GM23338 (cell line): Measurements from ENCODE around the gene KLHL6. TPM values are rescaled to one million over a fixed set of nuclear protein-coding genes. Genes with fewer than 3 reads are reported as not detected.

Source experiments
- ATAC-seq: fragments of 200-7000 bp; cut with Tn5 transposase; 3 replicates; pipeline ENCODE4 v1.9.1; 2020
- DNase-seq: peaks from one replicate; pipeline ENCODE4 v3.0.0-alpha.2; 2015; ENCODE audit warnings: low spot score
- H2AFZ ChIP-seq: fragments of 200-600 bp; sonication (generic); 2 replicates; pipeline ENCODE4 v1.8.0; 2016; ENCODE audit warnings: antibody characterized with exemption, mild to moderate bottlenecking, moderate library complexity
- H3F3A ChIP-seq: fragments of 200-600 bp; sonication (generic); replicated peaks from 2 replicates; pipeline ENCODE4 v1.8.0; 2017; ENCODE audit warnings: antibody characterized with exemption, mixed run types, low read depth
- H3K27ac ChIP-seq: fragments of 200-600 bp; sonication (generic); 2 replicates; pipeline ENCODE4 v1.6.1; 2016; ENCODE audit warnings: low read depth
- H3K27me3 ChIP-seq: fragments of 200-600 bp; sonication (generic); 2 replicates; pipeline ENCODE4 v1.8.0; 2016; ENCODE audit warnings: mild to moderate bottlenecking, mixed run types, moderate library complexity; ENCODE audit not compliant: insufficient read depth
- H3K36me3 ChIP-seq: fragments of 200-600 bp; sonication (generic); 2 replicates; pipeline ENCODE4 v1.8.0; 2016; ENCODE audit warnings: mild to moderate bottlenecking; ENCODE audit not compliant: insufficient read depth
- H3K4me1 ChIP-seq: fragments of 200-600 bp; sonication (generic); 2 replicates; pipeline ENCODE4 v1.8.0; 2016; ENCODE audit warnings: mild to moderate bottlenecking, moderate library complexity; ENCODE audit not compliant: insufficient read depth
- H3K4me2 ChIP-seq: fragments of 200-600 bp; sonication (generic); 2 replicates; pipeline ENCODE4 v1.7.1; 2017; ENCODE audit warnings: mixed run types
- H3K4me3 ChIP-seq: fragments of 200-600 bp; sonication (generic); 2 replicates; pipeline ENCODE4 v1.6.1; 2016; ENCODE audit warnings: mixed run types
- H3K79me2 ChIP-seq: fragments of 200-600 bp; sonication (generic); replicated peaks from 2 replicates; pipeline ENCODE4 v1.8.0; 2017; ENCODE audit warnings: mild to moderate bottlenecking; ENCODE audit not compliant: insufficient read depth
- H3K9me2 ChIP-seq: fragments of 200-600 bp; sonication (generic); 2 replicates; pipeline ENCODE4 v1.8.0; 2017; ENCODE audit not compliant: insufficient read depth
- H4K20me1 ChIP-seq: fragments of 200-600 bp; sonication (generic); replicated peaks from 2 replicates; pipeline ENCODE4 v1.8.0; 2017; ENCODE audit warnings: mild to moderate bottlenecking; ENCODE audit not compliant: insufficient read depth
- H3K27ac Mint-ChIP-seq: 2 replicates; pipeline ENCODE4 v1.8.0; 2020; ENCODE audit warnings: inconsistent platforms, mild to moderate bottlenecking, moderate library complexity, mixed read lengths
- H3K27me3 Mint-ChIP-seq: 3 replicates; pipeline ENCODE4 v1.8.0; 2022; ENCODE audit warnings: low read depth, mild to moderate bottlenecking, moderate library complexity, mixed read lengths, inconsistent platforms; ENCODE audit not compliant: insufficient read depth, poor library complexity
- H3K36me3 Mint-ChIP-seq: 3 replicates; pipeline ENCODE4 v1.8.0; 2021; ENCODE audit warnings: low read depth, mild to moderate bottlenecking, inconsistent platforms, moderate library complexity, mixed read lengths
- H3K4me1 Mint-ChIP-seq: 3 replicates; pipeline ENCODE4 v1.8.0; 2020; ENCODE audit warnings: mild to moderate bottlenecking, inconsistent platforms, mixed read lengths
- H3K4me3 Mint-ChIP-seq: 3 replicates; pipeline ENCODE4 v1.8.0; 2021; ENCODE audit warnings: moderate library complexity, mild to moderate bottlenecking, inconsistent platforms, mixed read lengths
- H3K9me3 Mint-ChIP-seq: 3 replicates; pipeline ENCODE4 v1.8.0; 2020; ENCODE audit warnings: moderate library complexity, mild to moderate bottlenecking, inconsistent platforms, mixed read lengths
- CREB1 ChIP-seq: fragments of 250-450 bp; sonication (Bioruptor Pico); IDR thresholded peaks from 2 replicates; pipeline ENCODE4 v1.5.0; 2020; ENCODE audit warnings: low read depth, mild to moderate bottlenecking, moderate library complexity
- EZH2 ChIP-seq: fragments of 200-600 bp; sonication (generic); IDR thresholded peaks from one replicate; pipeline ENCODE4 v1.8.0; 2017; ENCODE audit warnings: antibody characterized with exemption, mild to moderate bottlenecking, low read depth; ENCODE audit not compliant: unreplicated experiment
- EZH2phosphoT487 ChIP-seq: fragments of 200-600 bp; sonication (generic); IDR thresholded peaks from one replicate; pipeline ENCODE4 v1.8.1; 2018; ENCODE audit warnings: antibody characterized with exemption; ENCODE audit not compliant: unreplicated experiment
- JUNB ChIP-seq: IDR thresholded peaks from one replicate; pipeline ENCODE4 v1.6.1; 2016; ENCODE audit warnings: antibody characterized with exemption; ENCODE audit not compliant: unreplicated experiment
- NANOG ChIP-seq: IDR thresholded peaks from 2 replicates; pipeline ENCODE4 v1.6.1; 2016; ENCODE audit warnings: antibody characterized with exemption, borderline replicate concordance
- POLR2AphosphoS5 ChIP-seq: IDR thresholded peaks from 2 replicates; pipeline ENCODE4 v1.6.1; 2016; ENCODE audit warnings: antibody characterized with exemption, low read depth
- REST ChIP-seq: IDR thresholded peaks from one replicate; pipeline ENCODE4 v1.6.1; 2018; ENCODE audit warnings: antibody characterized with exemption; ENCODE audit not compliant: unreplicated experiment
- STAT1 ChIP-seq: IDR thresholded peaks from one replicate; pipeline ENCODE4 v1.6.1; 2016; ENCODE audit warnings: antibody characterized with exemption; ENCODE audit not compliant: unreplicated experiment
- ZNF114 ChIP-seq: fragments of 250-450 bp; sonication (Bioruptor Pico); IDR thresholded peaks from 2 replicates; pipeline ENCODE4 v1.5.0; 2020; ENCODE audit warnings: mild to moderate bottlenecking, moderate library complexity
- ZNF331 ChIP-seq: fragments of 250-450 bp; sonication (Bioruptor Pico); IDR thresholded peaks from 2 replicates; pipeline ENCODE4 v1.5.0; 2020; ENCODE audit warnings: low read depth, mild to moderate bottlenecking, moderate library complexity
- ZNF462 ChIP-seq: fragments of 250-450 bp; sonication (Bioruptor Pico); IDR thresholded peaks from 2 replicates; pipeline ENCODE4 v1.5.0; 2020; ENCODE audit warnings: mild to moderate bottlenecking, moderate library complexity
- polyA plus RNA-seq: library from polyadenylated mRNA; unstranded; fragments of >200 nt; fragmentation: Nextera tagmentation; extraction: Ambion mirVana; gene quantifications from 2 replicates; pipeline ENCODE4 v1.2.1, GENCODE V29; 2016
- total RNA-seq: library from RNA; depleted of rRNA; stranded (reverse); fragments of >200 nt; shearing (Covaris generic); gene quantifications from 2 replicates; pipeline ENCODE4 v1.2.3, GENCODE V29; 2014
- TF ChIP-seq, protein P1 (sequence below), 2 experiments: fragments of 200-600 bp in 1 of 2; sonication (generic) in 1 of 2; conservative IDR thresholded peaks; 2 replicates each; pipeline versions ENCODE4 v1.5.1 to v1.6.1; 2016 to 2017; ENCODE audit warnings: antibody characterized with exemption in 2 of 2, low read depth in 2 of 2, mild to moderate bottlenecking in 2 of 2, moderate library complexity in 1 of 2
- TF ChIP-seq, protein P2 (sequence below): IDR thresholded peaks from 2 replicates; pipeline ENCODE4 v1.6.1; 2016; ENCODE audit warnings: antibody characterized with exemption

KLHL6 gene
- total and polyA plus RNA-seq, 2 experiments from 2014 or later, result not detected

DNA sequence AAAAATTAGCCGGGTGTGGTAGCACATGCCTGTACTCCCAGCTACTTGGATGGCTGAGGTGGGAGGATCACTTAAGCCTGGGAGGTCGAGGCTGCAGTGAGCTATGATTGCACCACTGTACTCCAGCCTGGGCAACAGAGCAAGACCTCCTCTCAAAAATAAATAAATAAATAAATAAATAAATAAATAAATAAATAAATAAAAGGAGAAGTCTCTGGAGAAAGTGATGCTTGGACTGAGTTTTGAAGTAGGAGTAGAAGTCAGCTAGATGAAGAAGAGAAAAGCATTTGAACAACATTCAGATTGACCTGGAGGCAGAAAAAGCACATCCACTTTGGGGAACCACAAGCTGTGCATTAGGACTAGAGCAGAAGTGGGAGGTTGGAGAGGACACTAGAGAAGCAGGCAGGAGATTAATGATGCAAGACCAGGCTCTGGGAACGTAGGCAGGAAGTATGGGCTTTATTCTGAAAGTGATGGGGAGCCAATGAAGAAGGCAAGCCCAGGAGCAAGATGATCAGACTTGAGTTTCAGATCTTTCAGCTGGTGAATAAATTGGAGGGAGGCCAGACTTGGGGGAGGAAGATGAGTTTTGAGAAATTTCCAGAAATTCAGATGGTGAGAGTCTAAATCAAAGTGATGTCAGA, 48.7 kb downstream of the KLHL6 start:
- H3K9me2 ChIP-seq, result no peaks in the 10 kb centered on the region
- H3K4me1 ChIP-seq, result no peaks in the 10 kb centered on the region
- TF ChIP-seq, protein P1, sequence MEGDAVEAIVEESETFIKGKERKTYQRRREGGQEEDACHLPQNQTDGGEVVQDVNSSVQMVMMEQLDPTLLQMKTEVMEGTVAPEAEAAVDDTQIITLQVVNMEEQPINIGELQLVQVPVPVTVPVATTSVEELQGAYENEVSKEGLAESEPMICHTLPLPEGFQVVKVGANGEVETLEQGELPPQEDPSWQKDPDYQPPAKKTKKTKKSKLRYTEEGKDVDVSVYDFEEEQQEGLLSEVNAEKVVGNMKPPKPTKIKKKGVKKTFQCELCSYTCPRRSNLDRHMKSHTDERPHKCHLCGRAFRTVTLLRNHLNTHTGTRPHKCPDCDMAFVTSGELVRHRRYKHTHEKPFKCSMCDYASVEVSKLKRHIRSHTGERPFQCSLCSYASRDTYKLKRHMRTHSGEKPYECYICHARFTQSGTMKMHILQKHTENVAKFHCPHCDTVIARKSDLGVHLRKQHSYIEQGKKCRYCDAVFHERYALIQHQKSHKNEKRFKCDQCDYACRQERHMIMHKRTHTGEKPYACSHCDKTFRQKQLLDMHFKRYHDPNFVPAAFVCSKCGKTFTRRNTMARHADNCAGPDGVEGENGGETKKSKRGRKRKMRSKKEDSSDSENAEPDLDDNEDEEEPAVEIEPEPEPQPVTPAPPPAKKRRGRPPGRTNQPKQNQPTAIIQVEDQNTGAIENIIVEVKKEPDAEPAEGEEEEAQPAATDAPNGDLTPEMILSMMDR (conservative IDR thresholded peaks at IDR 0.05; ENCODE audit: low read depth in 2 of 2), result no peak
- no peak for TF ChIP-seq EZH2phosphoT487
- TF ChIP-seq JUNB, result no peak
- TF ChIP-seq, protein P2, sequence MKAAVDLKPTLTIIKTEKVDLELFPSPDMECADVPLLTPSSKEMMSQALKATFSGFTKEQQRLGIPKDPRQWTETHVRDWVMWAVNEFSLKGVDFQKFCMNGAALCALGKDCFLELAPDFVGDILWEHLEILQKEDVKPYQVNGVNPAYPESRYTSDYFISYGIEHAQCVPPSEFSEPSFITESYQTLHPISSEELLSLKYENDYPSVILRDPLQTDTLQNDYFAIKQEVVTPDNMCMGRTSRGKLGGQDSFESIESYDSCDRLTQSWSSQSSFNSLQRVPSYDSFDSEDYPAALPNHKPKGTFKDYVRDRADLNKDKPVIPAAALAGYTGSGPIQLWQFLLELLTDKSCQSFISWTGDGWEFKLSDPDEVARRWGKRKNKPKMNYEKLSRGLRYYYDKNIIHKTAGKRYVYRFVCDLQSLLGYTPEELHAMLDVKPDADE, result no peak
- TF ChIP-seq POLR2AphosphoS5, result no peak
- no peak for TF ChIP-seq REST
- no peak for TF ChIP-seq NANOG
- TF ChIP-seq ZNF331 (CRISPR knock-in tag), result no peak
- TF ChIP-seq ZNF114 (CRISPR knock-in tag), result no peak
- no peak for TF ChIP-seq EZH2
- TF ChIP-seq STAT1, result no peak
- TF ChIP-seq CREB1 (CRISPR knock-in tag), result no peak
- TF ChIP-seq ZNF462 (CRISPR knock-in tag), result no peak
- no peak overlapping the region for H3K4me3 ChIP-seq
- no peak overlapping the region for H3K4me2 ChIP-seq
- H2AFZ ChIP-seq, result 0 out of 2 replicates have a peak overlapping the region, but pooled peaks have one; percentile 72
- no peak overlapping the region for H3K4me3 Mint-ChIP-seq
- H3K4me1 Mint-ChIP-seq, result no peaks in the 10 kb centered on the region
- no peak overlapping the region for H3K27ac ChIP-seq
- no peak overlapping the region for H3K27ac Mint-ChIP-seq
- peaks cover 3% of the 10 kb centered on the region for H3K27me3 Mint-ChIP-seq
- no peaks in the 10 kb centered on the region for H3F3A ChIP-seq
- no peaks in the 10 kb centered on the region for H3K79me2 ChIP-seq
- ATAC-seq (no peak), DNase-seq (no peak)
- H3K36me3 Mint-ChIP-seq, result no peaks in the 10 kb centered on the region; the same call in 2 of the 3 replicates
- H3K36me3 ChIP-seq, result no peaks in the 10 kb centered on the region
- H3K27me3 ChIP-seq, result no peaks in the 10 kb centered on the region
- H3K9me3 Mint-ChIP-seq, result no peaks in the 10 kb centered on the region
- H4K20me1 ChIP-seq, result no peaks in the 10 kb centered on the region
